HG03159 (cell line): Measurements from ENCODE around the gene DNAJC16.
"Not testable (repeated sequence)": the region's sequence is repeated elsewhere in the genome, so short reads cannot be mapped to it uniquely, and the experiment has no call there.

Experiments
- ATAC-seq: cut with Tn5 transposase; IDR thresholded peaks from one replicate; pipeline ENCODE4 v1.9.1; 2021; ENCODE audit warnings: mild to moderate bottlenecking, moderate library complexity; ENCODE audit not compliant: unreplicated experiment

The DNAJC16 gene

GRCh38 chr1:15526490-15527339, at the start of gene DNAJC16:
Gene DNAJC16, plus strand, starts transcription at chr1:15526848. Its CDS starts 2,258 bp downstream, at chr1:15529106.
- ATAC-seq, result peak; percentile 55

DNA sequence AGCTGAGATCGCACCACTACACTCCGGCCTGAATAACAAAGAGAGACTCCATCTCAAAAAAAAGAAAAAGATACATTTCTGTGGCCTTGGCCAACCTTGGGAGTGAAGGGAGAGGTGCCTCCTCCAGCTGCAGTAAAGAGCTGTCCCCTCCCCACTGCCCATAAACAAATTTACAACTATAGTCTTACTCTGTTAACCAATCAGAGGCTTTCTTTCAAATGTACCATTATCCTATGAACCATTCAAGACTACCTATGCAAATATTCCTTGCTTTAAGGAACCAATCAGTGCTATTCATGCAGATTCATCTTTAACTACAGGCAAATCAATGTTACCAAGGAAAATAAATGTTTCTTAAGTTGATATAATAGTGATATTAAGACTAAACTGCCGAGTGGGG, 49.7 kb upstream of the DNAJC16 start:
- no peak for ATAC-seq

- no peak for ATAC-seq
Measured at GRCh38 chr1:15477646-15478212, 48.9 kb upstream of the DNAJC16 start.

DNA sequence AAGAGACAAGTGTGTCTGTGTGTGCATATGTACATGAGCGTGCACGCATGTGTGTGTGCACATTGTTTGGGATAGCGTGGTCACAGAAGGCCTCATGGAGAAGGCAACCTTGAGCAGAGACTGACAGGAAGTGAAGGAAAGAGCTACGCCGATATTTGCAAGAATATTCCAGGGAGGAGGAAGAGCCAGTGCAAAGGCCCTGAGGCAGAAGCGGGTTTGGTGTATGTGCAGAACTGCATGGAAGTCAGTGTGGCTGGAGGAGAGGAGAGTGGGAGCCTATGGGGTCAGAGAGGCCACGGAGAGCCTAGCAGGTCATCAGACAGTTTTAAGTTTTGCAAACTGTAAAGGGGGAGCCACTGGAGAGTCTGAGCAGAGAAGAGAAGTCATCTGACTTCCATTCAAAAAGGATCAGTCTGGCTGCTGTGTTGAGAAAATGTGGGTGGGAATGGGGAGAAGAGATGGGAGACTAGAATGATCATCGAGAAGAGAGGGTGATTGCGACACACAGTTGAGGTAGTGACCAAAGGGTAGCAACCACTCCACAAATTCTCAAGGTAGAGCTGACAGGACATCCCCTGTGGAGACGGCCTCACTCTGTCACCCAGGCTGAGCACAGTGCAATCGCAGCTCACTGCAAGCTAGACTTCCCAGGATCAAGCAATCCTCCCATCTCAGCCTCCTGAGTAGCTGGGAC, 46.8 kb upstream of the DNAJC16 start:
- no peak for ATAC-seq

DNA sequence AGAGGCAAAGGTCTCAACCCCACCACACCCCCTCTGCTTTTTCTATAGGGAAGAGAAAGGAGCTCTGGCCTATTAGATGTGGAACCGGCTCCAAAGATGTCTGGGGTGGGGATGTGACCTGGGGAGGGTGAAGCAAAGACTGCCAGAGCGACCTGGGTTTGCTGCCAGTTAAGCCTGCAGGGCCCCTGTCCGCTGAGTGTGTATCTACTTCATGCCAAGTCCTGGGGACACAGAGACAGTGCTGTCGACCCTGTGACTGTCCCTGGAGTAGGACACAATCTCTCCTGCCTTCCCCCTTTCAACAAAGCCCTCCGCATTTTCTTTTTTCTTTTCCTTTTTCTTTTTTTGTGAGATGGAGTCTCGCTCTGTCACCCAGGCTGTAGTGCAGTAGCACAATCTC, 44.2 kb upstream of the DNAJC16 start:
- ATAC-seq, result not testable (repeated sequence)

DNA sequence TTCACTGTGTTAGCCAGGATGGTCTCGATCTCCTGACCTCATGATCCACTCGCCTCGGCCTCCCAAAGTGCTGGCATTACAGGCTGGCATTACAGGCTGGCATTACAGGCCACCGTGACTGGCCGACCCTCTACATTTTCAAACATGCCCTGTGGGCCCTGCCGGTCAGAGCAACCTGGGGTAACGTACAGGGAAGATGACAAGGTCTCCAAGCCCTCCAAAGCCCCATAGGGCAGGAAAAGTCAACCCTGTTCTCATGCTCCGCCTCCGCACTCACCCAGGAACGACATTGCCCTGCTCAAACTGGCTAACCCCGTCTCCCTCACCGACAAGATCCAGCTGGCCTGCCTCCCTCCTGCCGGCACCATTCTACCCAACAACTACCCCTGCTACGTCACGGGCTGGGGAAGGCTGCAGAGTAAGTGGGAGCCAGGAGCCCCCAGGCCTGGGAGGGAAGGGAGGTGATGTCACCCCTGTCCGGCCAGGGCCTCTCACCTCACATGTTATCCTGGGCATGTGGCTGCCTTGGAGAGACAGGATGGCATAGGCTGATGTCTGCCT, 43.6 kb upstream of the DNAJC16 start:
- not testable (repeated sequence) for ATAC-seq

- ATAC-seq, result no peak
Measured at GRCh38 chr1:15483971-15484370, 42.7 kb upstream of the DNAJC16 start.

GRCh38 chr1:15484443-15484842, 42.2 kb upstream of the DNAJC16 start:
- ATAC-seq, result not testable (repeated sequence)

- ATAC-seq, result no peak
Measured at GRCh38 chr1:15485636-15486035, 41.0 kb upstream of the DNAJC16 start.

DNA sequence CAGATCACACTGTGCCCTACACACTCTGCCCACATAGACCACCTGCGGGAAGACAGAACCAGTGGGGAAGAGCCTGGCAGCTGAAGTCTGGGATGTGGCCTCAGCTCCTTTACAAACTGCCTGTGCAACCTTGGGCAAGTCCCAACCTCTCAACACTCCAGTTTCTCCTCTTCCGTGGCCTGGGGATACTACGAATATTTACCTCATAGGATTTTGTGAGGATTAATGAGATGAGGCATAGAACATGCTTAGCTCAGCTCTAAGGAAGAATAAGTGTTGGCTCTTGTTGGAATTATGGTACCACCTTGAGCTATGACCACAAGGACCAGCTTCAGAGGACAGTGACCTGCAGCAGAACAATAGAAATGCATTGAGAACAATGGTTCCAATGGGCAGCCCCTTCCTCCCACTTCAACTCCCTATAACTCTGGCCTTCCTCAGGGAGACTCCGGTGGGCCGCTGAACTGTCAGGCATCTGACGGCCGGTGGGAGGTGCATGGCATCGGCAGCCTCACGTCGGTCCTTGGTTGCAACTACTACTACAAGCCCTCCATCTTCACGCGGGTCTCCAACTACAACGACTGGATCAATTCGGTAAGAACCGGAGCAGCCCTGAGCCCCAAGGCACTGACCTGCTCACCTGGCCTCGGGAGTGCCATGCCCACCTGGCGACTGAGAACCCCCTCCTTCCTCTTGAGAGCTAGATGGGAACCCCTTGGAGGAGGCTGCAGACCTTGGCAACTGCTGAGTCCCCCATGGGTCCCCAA, 39.6 kb upstream of the DNAJC16 start:
- ATAC-seq, result not testable (repeated sequence)

DNA sequence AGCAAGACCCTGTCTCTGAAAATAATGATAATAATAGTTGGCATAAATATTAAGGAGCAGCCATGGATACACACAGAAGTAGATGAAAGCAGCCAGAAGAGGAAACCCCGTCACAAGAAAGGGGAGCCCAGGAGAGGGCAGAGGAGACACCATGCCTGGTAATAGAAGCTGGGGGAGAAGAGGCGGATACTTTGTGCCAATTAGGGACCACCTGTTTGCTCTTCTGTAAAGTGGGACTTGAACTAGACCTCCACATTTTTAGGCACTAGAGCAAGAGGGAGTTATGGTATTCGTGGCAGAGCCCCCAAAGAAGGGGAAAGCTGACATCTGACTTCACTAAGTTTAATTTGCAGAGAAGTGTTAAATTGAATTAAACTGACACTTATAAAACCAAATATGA, 38.3 kb upstream of the DNAJC16 start:
- no peak for ATAC-seq

GRCh38 chr1:15489052-15489736, 37.5 kb upstream of the DNAJC16 start:
- no peak for ATAC-seq

DNA sequence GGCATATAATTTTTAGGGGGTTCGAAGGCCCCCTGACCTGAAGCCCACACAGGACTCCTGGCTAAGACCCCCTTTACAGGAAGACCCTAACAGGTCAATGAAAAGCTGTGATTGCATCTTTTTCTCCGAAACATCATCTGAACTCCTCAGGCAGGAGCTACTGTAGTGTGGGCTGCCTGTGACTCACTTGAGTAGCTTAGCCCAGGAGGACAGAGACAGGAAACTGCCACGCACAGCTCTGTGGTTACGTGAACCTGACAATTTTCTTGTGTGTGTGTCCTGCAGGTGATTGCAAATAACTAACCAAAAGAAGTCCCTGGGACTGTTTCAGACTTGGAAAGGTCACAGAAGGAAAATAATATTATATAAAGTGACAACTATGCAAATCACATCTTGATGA, 35.6 kb upstream of the DNAJC16 start:
- not testable (repeated sequence) for ATAC-seq

DNA sequence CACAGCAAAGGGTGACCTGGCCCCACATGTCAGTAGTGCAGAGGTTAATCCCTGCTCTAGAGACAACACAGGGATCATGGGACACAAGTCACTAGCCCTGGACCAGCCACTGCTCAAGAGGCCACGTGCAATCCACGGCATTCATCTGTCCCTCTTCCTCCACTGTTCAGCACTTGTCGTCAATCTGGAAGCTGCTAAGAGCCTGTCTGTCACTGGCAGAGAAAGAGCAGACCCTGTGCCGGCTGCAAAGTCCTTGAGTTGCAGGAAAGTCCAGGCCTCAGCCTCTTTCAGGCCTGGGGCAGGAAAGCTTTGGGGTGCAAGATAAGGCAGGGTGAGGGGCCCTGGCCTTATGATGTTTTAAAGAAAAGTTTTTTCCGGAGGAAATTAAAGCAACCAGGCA, 34.1 kb upstream of the DNAJC16 start:
- no peak for ATAC-seq

DNA sequence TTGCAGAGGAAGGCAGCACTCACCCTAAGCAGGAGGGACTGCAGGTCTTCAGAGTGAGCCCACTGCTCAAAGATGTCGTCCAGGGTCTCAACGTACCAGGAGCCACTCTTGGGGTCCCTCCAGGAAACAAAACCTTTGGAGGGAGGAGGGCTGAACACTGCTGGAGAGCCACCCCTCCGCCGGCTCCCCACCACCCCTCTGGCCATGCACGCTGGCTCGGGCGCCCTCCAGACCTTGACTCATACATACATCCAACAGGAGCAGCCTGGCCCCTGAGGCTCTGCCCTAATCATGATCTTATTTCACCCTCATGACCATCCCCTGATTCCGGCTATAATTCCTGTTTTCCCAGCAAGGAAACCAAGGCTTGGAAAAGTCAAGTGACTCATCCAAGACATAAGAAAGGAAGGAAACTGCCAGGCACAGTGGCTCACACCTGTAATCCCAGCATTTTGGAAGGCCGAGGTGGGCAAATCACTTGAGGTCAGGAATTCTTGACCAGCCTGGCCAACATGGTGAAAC, 32.7 kb upstream of the DNAJC16 start:
- no peak for ATAC-seq

GRCh38 chr1:15500184-15501178, 26.2 kb upstream of the DNAJC16 start:
- ATAC-seq, result no peak

DNA sequence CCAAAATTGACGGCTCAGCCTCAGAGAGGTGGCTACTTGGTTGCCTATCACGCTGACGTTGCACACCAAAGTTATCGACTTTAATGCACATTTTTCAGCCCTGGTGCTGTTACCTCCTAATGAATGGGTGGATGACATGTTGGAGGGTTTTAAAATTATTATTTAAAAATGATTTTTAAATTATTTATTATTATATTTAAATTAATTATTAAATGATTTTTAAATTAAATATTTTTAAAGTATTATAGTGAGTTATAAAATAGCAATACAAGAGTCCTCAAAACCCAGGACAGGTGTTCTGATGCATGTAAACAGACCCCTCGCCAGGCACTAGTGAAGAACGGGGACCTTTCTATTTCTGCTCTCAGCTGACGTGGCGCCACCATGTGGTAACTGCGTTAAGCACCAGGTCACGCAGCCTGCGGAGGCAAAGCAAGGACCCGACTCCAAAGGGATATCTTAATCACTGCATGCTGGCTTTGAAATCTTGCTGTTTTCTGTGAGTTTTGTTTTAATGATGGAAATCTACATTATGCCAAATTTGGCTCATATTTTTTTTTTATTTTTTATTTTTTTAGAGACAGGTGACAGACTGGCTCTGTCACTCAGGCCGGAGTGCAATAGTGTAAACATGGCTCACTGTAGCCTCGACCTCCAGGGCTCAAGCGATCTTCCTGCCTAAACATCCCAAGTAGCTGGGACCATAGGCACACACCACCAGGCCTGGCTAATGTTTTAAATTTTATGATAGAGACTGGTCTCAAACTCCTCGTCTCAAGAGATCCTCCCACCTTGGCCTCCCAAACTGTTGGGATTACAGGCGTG, 25.2 kb upstream of the DNAJC16 start:
- ATAC-seq, result no peak

GRCh38 chr1:15504436-15504835, 22.2 kb upstream of the DNAJC16 start:
- ATAC-seq, result no peak
